SK-N-SH (cell line): ENCODE measurements around the gene WDR27.

Source experiments
- CTCF ChIP-seq: fragments of 200-600 bp; sonication (generic); IDR thresholded peaks from 2 replicates; pipeline ENCODE4 v1.6.1; 2017; ENCODE audit warnings: antibody characterized with exemption, mild to moderate bottlenecking, moderate library complexity
- SMC3 ChIP-seq: IDR thresholded peaks from 2 replicates; pipeline ENCODE4 v1.6.1; 2012; ENCODE audit warnings: low read depth, low read length, improper control_type of control experiment
- ZBTB33 ChIP-seq: IDR thresholded peaks from 2 replicates; pipeline ENCODE4 v1.4.0; 2012; ENCODE audit warnings: low read depth, borderline replicate concordance

- no peak for TF ChIP-seq SMC3
- no peak for TF ChIP-seq ZBTB33
- no peak for TF ChIP-seq CTCF
These were observed 202.8 kb downstream of the WDR27 start for GRCh38 chr6:169498916-169499513.
